HL-60 (cell line): ENCODE results near the gene TICAM2.

Experiments used
- CTCF ChIP-seq: IDR thresholded peaks from one replicate; pipeline ENCODE4 v1.5.1; 2011; ENCODE audit warnings: low read length, control low read depth, inconsistent platforms; ENCODE audit not compliant: insufficient read depth
- GABPA ChIP-seq: IDR thresholded peaks from 2 replicates; pipeline ENCODE4 v1.6.1; 2012; ENCODE audit warnings: low read depth
- POLR2AphosphoS5 ChIP-seq: IDR thresholded peaks from 2 replicates; pipeline ENCODE4 v1.6.1; 2012; ENCODE audit warnings: low read depth
- SPI1 ChIP-seq: IDR thresholded peaks from 2 replicates; pipeline ENCODE4 v1.6.1; 2012; ENCODE audit warnings: low read depth, mild to moderate bottlenecking, borderline replicate concordance
- TF ChIP-seq, protein P1 (sequence below): IDR thresholded peaks from 2 replicates; pipeline ENCODE4 v1.6.1; 2012; ENCODE audit warnings: low read depth; ENCODE audit not compliant: insufficient replicate concordance

- TF ChIP-seq CTCF (no peak), POLR2AphosphoS5 (no peak), GABPA (no peak), SPI1 (no peak)
- TF ChIP-seq, protein P1, sequence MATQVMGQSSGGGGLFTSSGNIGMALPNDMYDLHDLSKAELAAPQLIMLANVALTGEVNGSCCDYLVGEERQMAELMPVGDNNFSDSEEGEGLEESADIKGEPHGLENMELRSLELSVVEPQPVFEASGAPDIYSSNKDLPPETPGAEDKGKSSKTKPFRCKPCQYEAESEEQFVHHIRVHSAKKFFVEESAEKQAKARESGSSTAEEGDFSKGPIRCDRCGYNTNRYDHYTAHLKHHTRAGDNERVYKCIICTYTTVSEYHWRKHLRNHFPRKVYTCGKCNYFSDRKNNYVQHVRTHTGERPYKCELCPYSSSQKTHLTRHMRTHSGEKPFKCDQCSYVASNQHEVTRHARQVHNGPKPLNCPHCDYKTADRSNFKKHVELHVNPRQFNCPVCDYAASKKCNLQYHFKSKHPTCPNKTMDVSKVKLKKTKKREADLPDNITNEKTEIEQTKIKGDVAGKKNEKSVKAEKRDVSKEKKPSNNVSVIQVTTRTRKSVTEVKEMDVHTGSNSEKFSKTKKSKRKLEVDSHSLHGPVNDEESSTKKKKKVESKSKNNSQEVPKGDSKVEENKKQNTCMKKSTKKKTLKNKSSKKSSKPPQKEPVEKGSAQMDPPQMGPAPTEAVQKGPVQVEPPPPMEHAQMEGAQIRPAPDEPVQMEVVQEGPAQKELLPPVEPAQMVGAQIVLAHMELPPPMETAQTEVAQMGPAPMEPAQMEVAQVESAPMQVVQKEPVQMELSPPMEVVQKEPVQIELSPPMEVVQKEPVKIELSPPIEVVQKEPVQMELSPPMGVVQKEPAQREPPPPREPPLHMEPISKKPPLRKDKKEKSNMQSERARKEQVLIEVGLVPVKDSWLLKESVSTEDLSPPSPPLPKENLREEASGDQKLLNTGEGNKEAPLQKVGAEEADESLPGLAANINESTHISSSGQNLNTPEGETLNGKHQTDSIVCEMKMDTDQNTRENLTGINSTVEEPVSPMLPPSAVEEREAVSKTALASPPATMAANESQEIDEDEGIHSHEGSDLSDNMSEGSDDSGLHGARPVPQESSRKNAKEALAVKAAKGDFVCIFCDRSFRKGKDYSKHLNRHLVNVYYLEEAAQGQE, result no peak
These were observed 13.2 kb downstream of the TICAM2 start for GRCh38 chr5:115589043-115589442.
